GM03348 (cell line): ENCODE measurements around the gene TCFL5.

Experiments
- DNase-seq: peaks from one replicate; pipeline ENCODE4 v3.0.0; 2012; ENCODE audit warnings: low spot score

The TCFL5 gene

DNA sequence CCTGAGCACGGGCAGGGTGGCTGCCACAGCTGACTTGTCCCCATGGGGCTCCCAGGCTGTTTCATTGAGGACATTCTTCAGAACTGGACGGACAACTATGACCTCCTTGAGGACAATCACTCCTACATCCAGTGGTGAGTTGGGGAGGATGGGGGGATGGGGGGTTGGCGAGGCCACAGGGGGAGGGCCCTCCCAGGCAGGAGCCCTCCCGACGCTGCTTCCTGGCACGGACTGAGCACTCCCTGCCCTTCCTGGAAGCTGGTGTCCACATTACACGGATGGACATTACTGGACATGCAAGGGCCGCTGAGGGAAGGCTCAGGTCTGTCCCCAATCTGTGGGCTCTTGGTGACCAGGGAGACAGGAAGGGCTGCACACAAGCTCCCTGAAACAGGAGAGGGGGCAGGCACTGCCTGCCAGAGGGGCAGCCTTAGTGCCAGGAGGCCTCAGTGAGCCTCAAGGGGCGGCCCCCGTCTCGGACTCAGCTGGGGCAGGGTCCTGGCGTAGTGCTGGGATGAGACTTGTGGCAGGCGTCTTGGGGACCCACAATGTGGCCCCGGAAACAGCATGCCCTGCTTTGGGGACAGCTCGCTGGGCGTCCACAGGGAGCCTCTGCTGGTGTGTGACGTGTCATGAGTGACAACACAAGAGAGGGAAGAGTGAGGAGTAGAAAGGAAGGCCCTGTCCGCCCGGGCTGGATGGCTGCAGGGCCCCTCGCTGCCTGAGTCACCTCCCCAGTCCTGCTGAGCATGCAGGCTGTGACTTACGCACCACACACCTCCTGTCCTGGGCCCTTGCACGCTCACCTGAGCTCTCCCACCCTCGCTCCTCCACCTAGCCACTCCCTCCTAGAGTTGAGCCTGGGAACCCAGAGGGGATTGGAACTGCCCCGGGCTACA lies 51.8 kb downstream of the TCFL5 start:
- no peak for DNase-seq

GRCh38 chr20:62808211-62808865 lies 53.3 kb downstream of the TCFL5 start:
- DNase-seq: peak; percentile 89

DNA sequence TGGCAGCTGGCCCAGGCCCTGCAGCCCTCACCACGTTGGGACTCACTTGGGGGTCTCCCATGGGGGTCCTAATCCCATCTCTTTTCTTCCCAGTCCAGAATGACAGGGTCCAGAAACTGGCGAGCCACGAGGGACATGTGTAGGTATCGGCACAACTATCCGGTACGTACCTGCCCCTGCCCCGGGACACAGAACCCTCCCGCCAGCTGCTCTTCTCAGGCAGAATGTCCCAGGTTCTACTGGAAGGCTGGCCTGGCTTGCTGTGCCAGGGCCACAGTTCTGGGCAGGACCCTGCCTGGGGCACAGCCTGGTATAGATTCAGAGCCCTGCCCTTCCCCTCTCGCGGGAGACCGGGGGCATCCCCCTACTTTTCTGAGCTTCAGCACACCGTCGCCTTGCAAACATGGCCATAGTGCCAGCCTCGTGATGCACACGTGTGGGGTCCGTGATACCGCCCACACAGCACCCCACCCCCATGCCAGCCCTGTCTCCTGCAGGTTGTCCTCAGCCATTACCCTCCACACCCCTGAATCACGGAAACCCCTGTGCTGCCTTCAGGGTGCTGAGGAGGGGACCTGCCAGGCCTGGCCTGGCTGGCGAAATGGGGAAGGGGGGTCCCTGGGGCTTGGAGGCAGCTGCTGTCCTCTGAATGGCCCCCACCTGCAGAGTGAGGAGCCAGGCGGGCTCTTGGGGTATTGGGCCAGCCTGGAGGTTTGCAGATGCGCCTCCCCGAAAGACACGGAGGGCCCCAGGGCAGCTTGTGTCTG lies 54.0 kb downstream of the TCFL5 start:
- DNase-seq: no peak

DNA sequence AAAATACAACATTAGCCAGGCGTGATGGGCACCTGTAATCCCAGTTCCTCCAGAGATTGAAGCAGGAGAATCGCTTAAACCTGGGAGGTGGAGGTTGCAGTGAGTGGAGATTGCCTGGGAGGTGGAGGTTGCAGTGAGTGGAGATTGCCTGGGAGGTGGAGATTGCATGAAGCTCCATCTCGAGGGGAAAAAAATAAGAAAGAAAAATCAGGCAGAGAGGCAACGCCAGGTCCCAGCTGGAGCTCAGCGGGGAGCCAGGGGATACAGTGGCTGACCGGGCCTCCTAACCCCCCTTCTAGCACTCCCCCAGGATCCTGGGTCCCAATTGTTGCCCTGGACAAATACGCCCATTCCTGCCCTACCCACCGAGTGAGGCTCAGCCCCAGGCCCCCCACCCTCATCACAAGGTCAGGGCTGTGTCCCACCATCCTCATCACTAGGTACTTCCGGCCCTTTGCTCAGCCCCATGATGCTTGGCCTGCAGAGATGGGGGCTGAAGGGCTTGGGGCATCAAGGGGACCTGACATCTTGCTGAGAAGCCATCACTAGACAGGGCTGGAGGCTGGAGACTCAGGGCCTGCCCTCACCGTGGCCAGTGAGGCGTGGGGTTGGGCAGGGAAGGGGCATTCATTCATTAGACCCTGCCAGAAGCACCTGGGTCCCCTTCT lies 55.1 kb downstream of the TCFL5 start:
- DNase-seq: no peak

GRCh38 chr20:62805711-62806382 lies 55.8 kb downstream of the TCFL5 start:
- no peak for DNase-seq

DNA sequence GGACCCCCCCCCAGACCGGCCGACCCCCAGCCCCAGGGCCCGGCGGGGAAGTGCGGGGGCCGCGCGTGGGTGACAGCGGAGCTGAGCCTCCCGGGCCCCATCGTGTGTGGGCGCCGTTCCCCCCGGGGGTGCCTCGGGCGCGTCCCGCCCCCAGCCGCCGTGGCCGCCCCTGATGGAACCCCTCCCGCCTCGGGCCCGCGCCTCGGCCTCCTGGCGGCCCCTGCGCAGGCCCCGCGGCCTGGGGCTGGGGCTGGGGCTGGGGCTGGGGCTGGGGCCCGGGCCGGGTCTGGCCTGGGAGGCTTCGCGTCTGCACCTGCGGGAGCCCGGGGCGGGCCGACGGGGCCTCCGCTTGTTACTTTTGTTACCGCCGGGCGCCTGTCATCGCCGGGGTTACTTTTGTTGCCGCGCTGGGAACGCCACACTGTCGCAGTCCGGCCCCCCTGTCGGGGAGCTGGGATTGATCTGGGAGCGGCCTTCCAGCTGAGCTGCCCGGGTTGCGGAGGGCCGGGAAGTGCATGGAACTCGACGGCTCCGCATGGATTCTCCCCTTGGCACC lies 56.4 kb downstream of the TCFL5 start:
- peak; percentile 63 for DNase-seq

GRCh38 chr20:62804627-62805154 lies 56.9 kb downstream of the TCFL5 start, which contains the start of gene OGFR:
OGFR (plus strand) TSS chr20:62804835; CDS start chr20:62804860, 25 bp downstream.
- peak; percentile 95 for DNase-seq

DNA sequence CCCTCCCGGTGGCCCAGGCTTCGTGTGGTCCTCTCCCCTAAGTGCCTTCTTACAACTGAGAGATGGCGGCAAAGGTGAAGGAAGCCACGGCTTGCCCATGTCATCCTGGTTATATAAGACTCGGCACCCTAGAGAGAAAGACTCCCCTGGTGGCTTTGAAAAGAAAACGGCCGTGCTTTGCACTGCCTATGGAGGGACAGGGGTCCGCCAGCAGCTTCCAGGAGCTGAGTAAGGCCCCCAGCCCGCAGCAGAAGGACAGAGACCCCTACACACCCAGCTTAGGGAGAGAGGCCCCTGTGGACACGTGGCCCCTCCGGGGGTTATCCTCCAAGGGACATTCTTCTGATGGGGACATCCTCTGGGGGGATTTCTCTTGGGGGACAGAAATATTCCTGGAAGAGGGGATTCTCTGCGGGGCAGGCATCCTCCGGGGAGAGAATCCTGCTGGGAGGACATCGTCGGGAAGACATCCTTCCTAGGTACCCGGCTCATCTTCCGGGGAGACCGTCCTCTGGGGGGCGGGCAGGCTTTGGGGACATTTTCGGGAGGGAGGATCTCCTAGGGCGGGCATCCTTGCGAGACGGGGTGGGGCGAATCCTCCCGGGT lies 57.5 kb downstream of the TCFL5 start:
- DNase-seq: no peak

GRCh38 chr20:62802026-62802712 lies 59.5 kb downstream of the TCFL5 start:
- no peak for DNase-seq

DNA sequence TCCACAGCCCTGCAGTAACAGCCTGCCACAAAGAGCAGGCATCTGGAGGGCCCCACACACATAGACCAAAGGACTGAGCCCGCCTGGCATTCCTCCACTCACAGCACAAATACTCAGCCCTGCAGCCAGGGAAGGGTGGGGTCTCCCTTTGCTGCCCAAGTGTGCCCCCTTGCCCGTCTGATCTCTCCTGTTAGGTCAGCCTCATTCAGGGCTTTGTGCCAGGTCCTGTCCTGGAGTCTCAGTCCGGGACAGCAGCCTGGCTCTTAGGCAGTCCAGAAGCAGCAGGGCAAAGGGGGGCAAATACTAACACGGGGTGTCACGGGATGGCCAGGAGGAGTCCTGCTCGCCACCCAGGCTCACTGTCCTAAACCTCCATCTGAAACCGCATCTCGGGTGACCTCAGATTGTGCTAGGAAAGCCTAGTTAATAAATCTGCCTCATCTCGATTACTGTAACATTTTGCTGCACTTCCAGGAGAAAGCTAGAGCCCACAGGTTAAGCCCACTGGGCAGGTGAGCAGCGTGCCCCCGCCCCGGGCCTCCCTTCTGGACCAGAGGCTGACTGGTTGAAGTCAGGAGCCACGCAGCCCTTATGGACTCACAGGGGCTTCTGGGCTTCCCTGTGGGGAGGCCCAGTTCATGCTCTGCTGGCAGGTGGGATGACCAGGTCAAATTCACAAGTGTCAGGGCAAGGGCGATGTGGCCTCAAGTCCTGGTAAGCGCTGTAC lies 60.2 kb downstream of the TCFL5 start:
- no peak for DNase-seq

DNA sequence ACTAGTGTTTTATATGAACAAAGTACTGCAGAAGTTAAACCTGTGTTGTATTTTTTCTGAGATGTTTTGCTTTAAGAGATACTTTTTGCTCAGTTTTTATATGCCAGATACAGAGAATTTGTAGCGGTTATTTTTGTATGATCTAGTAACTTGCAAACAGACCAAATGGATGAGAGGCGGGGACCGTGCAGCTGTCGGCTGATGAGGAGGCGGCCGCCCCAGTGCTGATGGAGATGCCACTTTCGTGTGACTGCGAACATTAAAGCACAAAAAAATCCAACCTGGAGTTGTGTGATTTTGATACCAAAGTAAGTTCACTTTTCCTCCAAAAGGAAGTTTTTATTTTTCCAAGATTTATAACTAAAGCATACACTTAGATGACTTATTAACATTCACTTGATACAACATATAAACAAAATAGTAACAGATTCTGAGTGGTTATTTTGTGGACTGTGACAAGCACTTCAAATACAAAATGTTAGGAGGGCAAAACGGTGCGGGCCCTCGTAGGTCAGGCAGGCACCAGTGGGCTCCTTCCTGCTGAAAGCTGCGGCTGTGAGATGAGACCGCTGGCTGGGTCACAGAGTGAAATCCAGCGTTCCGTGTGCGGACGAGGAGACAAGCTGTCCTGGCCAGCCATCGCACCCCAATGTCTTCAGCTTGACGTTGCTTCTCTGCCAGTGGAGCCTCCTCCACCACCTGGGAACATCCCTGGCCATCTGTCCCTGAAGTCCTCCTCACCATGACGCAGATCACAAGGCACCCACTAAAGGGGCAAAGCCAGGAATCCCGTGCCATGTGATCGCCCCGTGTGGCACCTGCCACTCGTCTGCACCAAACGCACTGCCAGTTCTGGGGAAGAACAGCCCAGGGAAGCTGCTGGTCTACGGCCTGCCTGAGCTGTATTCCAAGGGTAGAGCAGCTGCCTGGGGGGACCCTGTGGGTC lies 61.0 kb downstream of the TCFL5 start:
- no peak for DNase-seq

- no peak for DNase-seq
Measured at GRCh38 chr20:62799873-62800272, 61.7 kb downstream of the TCFL5 start.

GRCh38 chr20:62799459-62799858 lies 62.2 kb downstream of the TCFL5 start:
- DNase-seq: no peak

DNA sequence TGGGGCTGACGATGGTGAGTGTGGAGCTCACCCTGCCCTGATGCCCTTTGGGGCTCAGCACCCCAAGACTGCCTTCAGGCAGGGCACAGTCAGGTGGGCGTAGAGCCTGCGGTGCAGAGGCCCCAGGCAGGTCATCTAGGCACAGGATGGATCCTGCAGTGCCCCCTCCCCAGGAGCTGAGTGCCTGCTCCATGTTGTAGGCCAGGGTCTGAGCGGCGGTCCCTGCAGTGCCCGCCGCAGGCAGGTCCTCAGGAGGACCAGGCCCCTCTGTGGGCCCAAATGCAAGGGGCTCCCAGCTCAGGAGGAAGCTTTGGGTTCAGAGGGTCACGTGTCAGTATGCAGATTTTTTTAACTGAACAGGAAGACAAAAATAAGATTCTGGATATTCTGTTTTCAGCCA lies 62.6 kb downstream of the TCFL5 start:
- DNase-seq: no peak

- no peak for DNase-seq
Measured at GRCh38 chr20:62797671-62798532, 63.7 kb downstream of the TCFL5 start.

GRCh38 chr20:62796699-62797491 lies 64.7 kb downstream of the TCFL5 start:
- no peak for DNase-seq
